Measurements from ENCODE around the gene ACAN.

ACAN gene

DNA sequence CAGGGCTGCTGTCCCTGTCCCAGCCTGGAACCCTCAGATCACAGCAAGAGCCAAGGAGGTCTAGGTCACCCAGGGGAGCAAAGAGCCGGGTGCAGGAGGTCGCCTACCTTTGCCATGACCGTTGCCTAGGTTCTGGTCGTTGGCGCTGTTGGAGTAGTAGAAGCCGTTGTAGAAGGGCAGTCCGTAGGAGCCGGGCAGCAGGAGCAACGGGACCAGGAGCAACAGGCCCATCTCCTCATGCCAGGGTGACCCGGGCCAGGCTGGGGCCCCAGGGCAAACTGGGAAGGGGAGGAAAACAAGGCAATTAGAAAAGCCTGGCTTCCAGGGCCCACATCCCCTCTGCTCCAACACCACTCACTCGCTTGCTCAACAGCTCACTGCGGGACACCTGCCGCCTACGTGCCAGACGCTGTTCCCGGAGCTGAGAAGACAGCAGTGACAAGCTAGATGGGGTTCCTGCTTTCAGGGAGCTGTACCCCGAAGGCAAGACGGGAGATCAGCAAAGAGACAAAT, 83.9 kb downstream of the ACAN start:
- no peak for DNase-seq (ENCODE audit: low read depth in 1 of 2, low spot score in 1 of 2)
- H3K27me3 ChIP-seq (ENCODE audit: insufficient read depth, poor library complexity, severe bottlenecking), result no peaks in the 10 kb centered on the region
- H3K4me3 ChIP-seq (replicated peaks; ENCODE audit: insufficient read depth, low read length), result no peak overlapping the region
- TF ChIP-seq POLR2AphosphoS5 (IDR thresholded peaks at IDR 0.05; ENCODE audit: low read depth), result no peak
- no peak overlapping the region for H3K27ac ChIP-seq (replicated peaks)

GRCh38 chr15:88888719-88889118, 85.5 kb downstream of the ACAN start:
- no peak for DNase-seq (ENCODE audit: low read depth in 1 of 2, low spot score in 1 of 2)
- no peak for TF ChIP-seq SPI1 (IDR thresholded peaks at IDR 0.05; ENCODE audit: borderline replicate concordance, low read depth)
- no peak for TF ChIP-seq CTCF (IDR thresholded peaks at IDR 0.05; ENCODE audit: insufficient read depth, low read length)
- no peak for TF ChIP-seq REST (IDR thresholded peaks at IDR 0.05; ENCODE audit: insufficient replicate concordance, low read depth)
- no peak for TF ChIP-seq POLR2AphosphoS5 (IDR thresholded peaks at IDR 0.05; ENCODE audit: low read depth)
- TF ChIP-seq GABPA (IDR thresholded peaks at IDR 0.05; ENCODE audit: low read depth), result no peak
- H3K4me3 ChIP-seq (replicated peaks; ENCODE audit: insufficient read depth, low read length), result no peak overlapping the region

GRCh38 chr15:88890495-88890894, 87.3 kb downstream of the ACAN start:
- no peak for DNase-seq (ENCODE audit: low read depth in 1 of 2, low spot score in 1 of 2)
- Histone ChIP-seq H3K27me3 (ENCODE audit: insufficient read depth, poor library complexity, severe bottlenecking) (peaks cover 18% of the 10 kb centered on the region), H3K27ac (replicated peaks) (no peak overlapping the region), H3K4me3 (replicated peaks; ENCODE audit: insufficient read depth, low read length) (no peak overlapping the region)
- TF ChIP-seq CTCF (IDR thresholded peaks at IDR 0.05; ENCODE audit: insufficient read depth, low read length) (no peak), REST (IDR thresholded peaks at IDR 0.05; ENCODE audit: insufficient replicate concordance, low read depth) (no peak), GABPA (IDR thresholded peaks at IDR 0.05; ENCODE audit: low read depth) (no peak), POLR2AphosphoS5 (IDR thresholded peaks at IDR 0.05; ENCODE audit: low read depth) (no peak), SPI1 (IDR thresholded peaks at IDR 0.05; ENCODE audit: borderline replicate concordance, low read depth) (no peak)

More at GRCh38 chr15:88888719-88889118, 85.5 kb downstream of the ACAN start:
- Histone ChIP-seq H3K27me3 (ENCODE audit: insufficient read depth, poor library complexity, severe bottlenecking) (no peaks in the 10 kb centered on the region), H3K27ac (replicated peaks) (no peak overlapping the region)

- Histone ChIP-seq H3K4me3 (replicated peaks; ENCODE audit: insufficient read depth, low read length) (no peak overlapping the region), H3K27ac (replicated peaks) (no peak overlapping the region), H3K27me3 (ENCODE audit: insufficient read depth, poor library complexity, severe bottlenecking) (peaks cover 27% of the 10 kb centered on the region)
- no peak for DNase-seq (ENCODE audit: low read depth in 1 of 2, low spot score in 1 of 2)
- TF ChIP-seq POLR2AphosphoS5 (IDR thresholded peaks at IDR 0.05; ENCODE audit: low read depth) (no peak), SPI1 (IDR thresholded peaks at IDR 0.05; ENCODE audit: borderline replicate concordance, low read depth) (no peak), REST (IDR thresholded peaks at IDR 0.05; ENCODE audit: insufficient replicate concordance, low read depth) (no peak), CTCF (IDR thresholded peaks at IDR 0.05; ENCODE audit: insufficient read depth, low read length) (no peak)
Observed at GRCh38 chr15:88891540-88892254, 88.5 kb downstream of the ACAN start.
